ENCODE data around the gene CCDC159.
A peak's percentile ranks its signal among the peaks of the same experiment; 100 is the strongest.
"Not testable (repeated sequence)": the region's sequence is repeated elsewhere in the genome, so short reads cannot be mapped to it uniquely, and the experiment has no call there.

CCDC159 gene

DNA sequence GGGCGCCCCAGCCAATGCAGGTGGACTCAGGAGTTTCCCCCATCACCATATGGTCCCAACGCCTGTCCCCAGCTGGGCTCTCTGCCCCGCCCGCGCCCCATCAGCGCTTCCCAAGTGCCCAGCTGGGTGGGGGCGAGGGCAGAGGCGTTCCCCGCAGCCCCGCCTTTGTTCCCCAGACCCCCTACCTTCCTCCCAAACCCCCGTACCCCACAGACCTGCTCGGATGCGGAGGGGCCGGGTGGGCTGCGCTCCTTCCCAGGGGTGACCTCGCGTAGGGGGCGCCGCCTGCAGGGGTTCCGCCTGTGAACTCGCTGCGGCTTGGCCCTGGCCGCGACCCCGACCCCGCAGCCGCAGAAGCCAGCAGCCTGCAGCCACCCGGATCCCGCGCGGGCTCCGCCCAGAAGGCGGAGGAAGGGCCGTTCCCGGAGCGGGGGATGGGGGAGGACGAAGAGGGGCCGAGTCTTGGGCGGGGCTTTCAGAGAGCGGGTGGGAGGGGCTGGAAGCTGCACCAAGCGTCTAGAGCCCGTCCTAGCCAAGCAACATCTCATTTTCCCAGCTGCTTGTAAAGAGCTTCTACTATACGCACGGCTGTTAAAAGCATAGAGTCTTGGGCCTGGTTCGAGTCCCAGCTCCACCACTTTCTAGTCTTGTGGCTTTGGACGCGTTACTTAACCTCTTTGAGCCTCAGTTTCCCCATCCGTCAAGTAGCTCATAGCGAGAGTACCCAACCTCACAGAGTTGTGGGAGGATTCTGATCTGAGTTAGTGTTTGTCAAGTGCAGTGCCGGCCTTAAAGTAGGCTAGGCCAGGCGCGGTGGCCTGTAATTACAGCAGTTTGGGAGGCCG, 6.8 kb upstream of the CCDC159 start, which contains the start of gene RAB3D:
RAB3D (minus strand) TSS at position 404 of the 845 bp plus-strand sequence. CDS start 2,258 bp downstream, outside the sequence.
- H3K27ac ChIP-seq = peak within 1 kb of the TSS; percentile 86
- TF ChIP-seq, protein P1, sequence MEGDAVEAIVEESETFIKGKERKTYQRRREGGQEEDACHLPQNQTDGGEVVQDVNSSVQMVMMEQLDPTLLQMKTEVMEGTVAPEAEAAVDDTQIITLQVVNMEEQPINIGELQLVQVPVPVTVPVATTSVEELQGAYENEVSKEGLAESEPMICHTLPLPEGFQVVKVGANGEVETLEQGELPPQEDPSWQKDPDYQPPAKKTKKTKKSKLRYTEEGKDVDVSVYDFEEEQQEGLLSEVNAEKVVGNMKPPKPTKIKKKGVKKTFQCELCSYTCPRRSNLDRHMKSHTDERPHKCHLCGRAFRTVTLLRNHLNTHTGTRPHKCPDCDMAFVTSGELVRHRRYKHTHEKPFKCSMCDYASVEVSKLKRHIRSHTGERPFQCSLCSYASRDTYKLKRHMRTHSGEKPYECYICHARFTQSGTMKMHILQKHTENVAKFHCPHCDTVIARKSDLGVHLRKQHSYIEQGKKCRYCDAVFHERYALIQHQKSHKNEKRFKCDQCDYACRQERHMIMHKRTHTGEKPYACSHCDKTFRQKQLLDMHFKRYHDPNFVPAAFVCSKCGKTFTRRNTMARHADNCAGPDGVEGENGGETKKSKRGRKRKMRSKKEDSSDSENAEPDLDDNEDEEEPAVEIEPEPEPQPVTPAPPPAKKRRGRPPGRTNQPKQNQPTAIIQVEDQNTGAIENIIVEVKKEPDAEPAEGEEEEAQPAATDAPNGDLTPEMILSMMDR (conservative IDR thresholded peaks at IDR 0.05) = no peak

DNA sequence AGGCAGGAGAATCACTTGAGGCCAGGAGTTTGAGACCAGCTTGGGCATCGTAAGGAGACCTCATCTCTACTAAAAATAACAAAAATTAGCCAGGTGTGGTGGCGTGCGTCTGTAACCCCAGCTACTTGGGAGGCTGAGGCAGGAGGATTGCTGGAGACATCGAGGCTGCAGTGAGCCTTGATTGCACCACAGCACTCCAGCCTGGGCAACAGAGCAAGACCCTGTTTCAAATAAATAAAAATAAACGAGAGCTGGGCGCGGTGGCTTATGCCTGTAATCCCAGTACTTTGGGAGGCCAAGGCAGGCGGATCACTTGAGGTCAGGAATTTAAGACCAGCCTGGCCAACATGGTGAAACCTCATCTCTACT, 6.2 kb upstream of the CCDC159 start:
- H3K27ac ChIP-seq = peak overlapping the region; percentile 86; the same call in 1 of the 2 replicates

- TF ChIP-seq, protein P1 (conservative IDR thresholded peaks at IDR 0.05) = no peak
- peak overlapping the region; percentile 92 for H3K27ac ChIP-seq
Measured at GRCh38 chr19:11342429-11342828, 3.9 kb upstream of the CCDC159 start.

DNA sequence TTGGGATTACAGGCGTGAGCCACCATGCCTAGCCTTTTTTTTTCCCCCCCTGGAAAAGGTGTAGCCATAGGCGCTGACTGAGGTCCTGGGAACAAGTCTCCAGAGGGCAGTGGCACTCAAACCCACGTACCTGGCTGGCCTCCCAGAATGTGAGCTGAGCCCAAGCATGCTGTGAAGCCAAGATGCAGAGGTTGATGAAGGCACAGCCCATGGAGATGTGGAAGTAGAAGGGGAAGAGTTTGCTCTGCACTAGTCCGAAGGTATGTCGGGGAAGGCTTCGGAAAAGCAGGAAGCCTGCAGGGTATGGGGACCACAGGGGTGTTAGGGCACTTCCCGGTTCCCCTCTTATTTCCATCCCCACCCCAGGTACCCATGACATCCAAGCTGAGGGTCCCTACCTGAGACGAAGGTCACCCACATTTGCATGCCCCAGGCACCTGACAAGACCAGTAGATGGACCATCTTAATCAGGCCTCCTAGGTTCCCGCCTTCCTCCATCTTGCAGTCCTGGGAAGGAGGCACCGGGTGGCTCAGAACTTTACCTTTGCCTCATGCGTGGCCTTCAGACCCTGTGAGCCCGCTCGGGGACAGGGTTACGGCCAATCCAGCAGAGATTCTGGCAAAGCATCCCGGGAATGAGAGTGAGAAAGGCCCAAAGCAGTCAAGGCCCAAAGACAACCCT, 1.1 kb upstream of the CCDC159 start:
- TF ChIP-seq, protein P1 (conservative IDR thresholded peaks at IDR 0.05) = no peak
- H3K27ac ChIP-seq = peak overlapping the region; percentile 92

DNA sequence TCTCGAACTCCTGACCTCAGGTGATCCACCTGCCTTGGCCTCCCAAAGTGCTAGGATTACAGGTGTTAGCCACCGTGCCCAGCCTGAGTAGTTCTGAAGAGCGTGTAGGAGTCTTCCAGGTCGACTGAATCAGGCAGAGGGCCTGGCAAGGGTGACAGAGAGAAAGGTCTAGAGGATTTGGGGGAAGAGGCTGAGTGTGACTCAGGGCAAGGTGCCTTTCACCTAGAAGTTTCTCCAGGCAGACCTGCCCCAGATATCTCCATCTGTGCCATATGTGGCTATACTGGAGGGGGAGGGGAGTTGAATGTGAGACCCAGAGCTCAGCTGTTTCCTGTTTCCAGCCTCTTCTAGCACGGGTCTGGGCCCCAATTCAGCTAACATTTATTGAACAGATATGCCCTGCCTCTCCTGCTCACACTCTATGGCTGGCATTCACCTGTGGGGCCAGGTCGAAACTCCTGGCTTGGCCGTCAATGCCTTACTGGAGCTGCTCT, 1.3 kb downstream of the CCDC159 start:
- no peak overlapping the region for H3K27ac ChIP-seq
- TF ChIP-seq, protein P1 (conservative IDR thresholded peaks at IDR 0.05) = no peak

DNA sequence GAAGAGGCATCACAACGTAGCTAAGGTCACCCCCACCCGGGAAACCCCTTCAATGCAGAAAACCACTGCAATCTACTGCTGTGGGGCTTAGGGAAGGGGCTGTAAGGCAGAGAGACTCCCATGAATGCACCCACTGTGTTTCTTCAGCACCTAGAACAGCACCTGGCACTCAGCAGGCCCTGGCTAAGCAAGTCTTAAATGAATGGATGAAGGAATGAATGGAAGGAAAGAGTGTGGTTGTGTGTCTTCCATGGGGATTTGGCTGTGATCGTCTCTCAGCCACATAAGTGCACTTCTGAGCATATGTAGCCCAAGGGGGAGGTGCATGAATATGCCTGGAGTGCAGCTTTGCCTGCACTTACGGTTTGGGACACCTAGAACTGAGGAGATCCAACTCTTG, 2.9 kb downstream of the CCDC159 start:
- H3K27ac ChIP-seq = no peak overlapping the region
- TF ChIP-seq, protein P1 (conservative IDR thresholded peaks at IDR 0.05) = no peak

GRCh38 chr19:11354102-11354501, 7.8 kb downstream of the CCDC159 start:
- not testable (repeated sequence) for H3K27ac ChIP-seq

DNA sequence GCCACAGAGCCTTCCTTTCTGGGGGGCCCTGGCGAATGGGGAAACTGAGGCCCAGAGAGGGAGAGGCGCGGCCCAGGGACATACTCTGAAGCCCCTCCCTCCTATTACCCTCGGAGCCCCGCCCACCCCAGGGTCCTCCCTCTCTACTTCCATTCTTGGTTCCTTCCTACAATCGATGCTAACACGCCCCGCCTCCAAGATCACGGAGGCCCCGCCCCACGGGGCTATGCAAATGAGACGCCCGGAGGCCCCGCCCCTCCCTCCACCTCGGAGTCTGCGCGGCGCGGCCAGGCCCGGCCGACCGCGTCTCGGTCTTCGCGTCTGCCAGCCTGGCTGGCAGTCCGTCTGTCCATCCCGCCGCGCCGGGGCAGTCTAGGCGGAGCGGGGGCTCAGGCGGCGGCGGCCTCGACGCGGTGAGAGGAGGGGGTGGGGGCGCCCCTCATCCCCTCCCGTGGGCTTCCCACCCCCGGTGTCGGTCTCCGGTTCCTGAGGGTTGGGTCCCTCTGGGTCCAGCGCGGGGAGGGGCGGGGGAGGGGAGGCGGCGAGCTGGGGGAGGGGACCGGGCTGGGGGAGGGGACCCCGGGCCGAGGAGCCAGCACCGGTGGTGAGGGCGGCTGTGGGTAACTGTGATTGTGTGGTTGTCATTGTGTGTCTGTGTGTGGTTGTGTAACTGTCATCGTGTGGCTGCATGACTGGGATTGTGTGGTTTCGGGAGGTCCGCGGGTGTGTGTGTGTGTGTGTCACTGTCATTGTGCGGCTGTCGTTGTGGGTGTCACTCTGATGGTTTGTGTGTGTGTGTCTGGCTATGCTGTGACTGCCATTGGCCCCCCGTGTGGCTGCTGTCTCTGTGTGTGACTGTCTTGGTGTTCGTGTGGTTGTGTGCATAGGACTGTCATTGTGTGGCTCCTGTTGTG, 9.1 kb downstream of the CCDC159 start, which contains the start of gene PLPPR2:
PLPPR2 (plus strand) TSS at position 273 of the 914 bp plus-strand sequence. CDS start 2,242 bp downstream, outside the sequence.
- H3K27ac ChIP-seq = peak within 1 kb of the TSS; percentile 52; the same call in 1 of the 2 replicates
- TF ChIP-seq, protein P1 (conservative IDR thresholded peaks at IDR 0.05) = no peak
